Left ventricle myocardium inferior (tissue), 1 donor: ENCODE data around the gene IFNAR2. TPM values are rescaled to one million over a fixed set of nuclear protein-coding genes. Genes with fewer than 3 reads are reported as not detected.
"Not testable (repeated sequence)": the region's sequence is repeated elsewhere in the genome, so short reads cannot be mapped to it uniquely, and the experiment has no call there.

ENCODE experiments used
- DNase-seq: peaks from one replicate; pipeline ENCODE4 v3.0.0-alpha.2; 2020
- H3K27ac ChIP-seq: fragments of 200-600 bp; replicated peaks from 2 replicates; pipeline ENCODE4 v1.8.0; 2021
- H3K27me3 ChIP-seq: fragments of 200-600 bp; 2 replicates; pipeline ENCODE4 v1.8.0; 2021; ENCODE audit warnings: low read depth
- H3K36me3 ChIP-seq: fragments of 200-600 bp; 2 replicates; pipeline ENCODE4 v1.8.0; 2021
- H3K4me1 ChIP-seq: fragments of 200-600 bp; 2 replicates; pipeline ENCODE4 v1.8.0; 2021
- H3K4me3 ChIP-seq: fragments of 200-600 bp; 2 replicates; pipeline ENCODE4 v1.8.0; 2021; ENCODE audit warnings: mild to moderate bottlenecking, moderate library complexity
- H3K9me3 ChIP-seq: fragments of 200-600 bp; replicated peaks from 2 replicates; pipeline ENCODE4 v1.8.0; 2021
- intact Hi-C: fragments of 100-400 bp; cut with micrococcal nuclease; formaldehyde crosslinking; loops from one replicate; pipeline ENCODE4 v1.11.0; 2022
- total RNA-seq: library from RNA; stranded (reverse); fragmentation: NEBNext Ultra II Directional; extraction: Animal tissue kit (Norgen Biotek cat#: 25700); gene quantifications from one replicate; pipeline ENCODE4 v1.2.1, GENCODE V29; 2021
- TF ChIP-seq, protein P1 (sequence below): fragments of 200-600 bp; IDR thresholded peaks from 2 replicates; pipeline ENCODE4 v1.8.0; 2021; ENCODE audit warnings: antibody characterized with exemption, mild to moderate bottlenecking, borderline replicate concordance
- donor health status: DM: no; HTN: yes; CAD: no; lungs with severe emphysema.

IFNAR2 gene
- total RNA-seq, 1 donor from 2014 or later: 9.0 TPM

DNA sequence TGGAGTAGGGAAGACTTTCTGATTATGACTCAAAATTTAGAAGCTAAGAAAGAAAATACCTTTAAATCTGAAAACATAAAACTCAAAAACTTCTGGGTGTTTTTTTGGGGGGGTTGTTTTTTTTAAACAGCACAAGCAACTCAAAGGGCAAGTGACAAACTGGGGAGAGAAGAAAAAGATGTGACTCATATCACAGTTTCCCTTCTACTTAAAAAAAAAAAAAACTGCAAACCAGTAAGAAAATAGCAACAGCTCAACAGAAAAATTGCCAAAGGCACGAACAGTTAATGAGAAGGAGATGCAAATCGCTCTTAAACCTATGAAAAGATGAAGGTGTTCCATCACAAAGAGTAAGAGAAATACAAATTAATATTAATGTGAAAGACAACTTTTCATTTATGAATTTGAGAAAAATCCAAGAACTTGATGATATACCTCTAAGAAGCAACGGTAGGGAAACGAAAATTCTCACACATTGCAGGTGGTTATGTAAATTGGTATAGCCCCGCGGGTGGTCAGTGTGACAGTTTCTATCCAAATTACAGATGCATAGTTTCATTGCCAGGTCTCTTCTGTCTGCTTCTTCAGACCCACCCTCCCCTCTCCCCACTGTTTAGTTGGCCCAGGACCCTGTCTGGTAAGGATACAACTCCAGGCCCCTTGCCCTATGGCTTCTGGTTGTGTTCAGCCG is 9.0 kb downstream of the IFNAR2 start:
- DNase-seq: no peak
- Histone ChIP-seq H3K4me3 (no peak overlapping the region), H3K36me3 (peaks cover 4% of the 10 kb centered on the region), H3K27ac (no peak overlapping the region), H3K4me1 (peaks cover 60% of the 10 kb centered on the region), H3K9me3 (no peaks in the 10 kb centered on the region), H3K27me3 (no peaks in the 10 kb centered on the region)
- intact Hi-C loops: loop anchor here (10.0 kb wide), 1 partner anchor 46 kb away; no protein-coding TSS in a partner anchor
- TF ChIP-seq, protein P1, sequence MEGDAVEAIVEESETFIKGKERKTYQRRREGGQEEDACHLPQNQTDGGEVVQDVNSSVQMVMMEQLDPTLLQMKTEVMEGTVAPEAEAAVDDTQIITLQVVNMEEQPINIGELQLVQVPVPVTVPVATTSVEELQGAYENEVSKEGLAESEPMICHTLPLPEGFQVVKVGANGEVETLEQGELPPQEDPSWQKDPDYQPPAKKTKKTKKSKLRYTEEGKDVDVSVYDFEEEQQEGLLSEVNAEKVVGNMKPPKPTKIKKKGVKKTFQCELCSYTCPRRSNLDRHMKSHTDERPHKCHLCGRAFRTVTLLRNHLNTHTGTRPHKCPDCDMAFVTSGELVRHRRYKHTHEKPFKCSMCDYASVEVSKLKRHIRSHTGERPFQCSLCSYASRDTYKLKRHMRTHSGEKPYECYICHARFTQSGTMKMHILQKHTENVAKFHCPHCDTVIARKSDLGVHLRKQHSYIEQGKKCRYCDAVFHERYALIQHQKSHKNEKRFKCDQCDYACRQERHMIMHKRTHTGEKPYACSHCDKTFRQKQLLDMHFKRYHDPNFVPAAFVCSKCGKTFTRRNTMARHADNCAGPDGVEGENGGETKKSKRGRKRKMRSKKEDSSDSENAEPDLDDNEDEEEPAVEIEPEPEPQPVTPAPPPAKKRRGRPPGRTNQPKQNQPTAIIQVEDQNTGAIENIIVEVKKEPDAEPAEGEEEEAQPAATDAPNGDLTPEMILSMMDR: no peak

DNA sequence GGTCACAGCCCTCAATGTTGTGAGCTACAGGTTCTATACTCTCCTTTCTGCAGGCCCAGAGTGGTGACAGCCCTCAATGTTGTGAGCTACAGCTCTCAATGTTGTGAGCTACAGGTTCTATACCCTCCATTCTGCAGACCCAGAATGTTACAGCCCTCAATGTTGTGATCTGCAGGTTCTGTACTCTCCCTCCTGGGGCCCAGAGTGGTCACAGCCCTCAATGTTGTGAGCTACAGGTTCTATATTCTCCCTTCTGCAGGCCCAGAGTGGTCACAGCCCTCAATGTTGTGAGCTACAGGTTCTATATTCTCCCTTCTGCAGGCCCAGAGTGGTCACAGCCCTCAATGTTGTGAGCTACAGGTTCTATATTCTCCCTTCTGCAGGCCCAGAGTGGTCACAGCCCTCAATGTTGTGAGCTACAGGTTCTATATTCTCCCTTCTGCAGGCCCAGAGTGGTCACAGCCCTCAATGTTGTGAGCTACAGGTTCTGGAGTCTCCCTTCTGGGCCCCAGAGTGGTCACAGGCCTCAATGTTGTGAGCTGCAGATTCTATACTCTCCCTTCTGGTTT is 9.9 kb downstream of the IFNAR2 start:
- not testable (repeated sequence) for H3K27ac ChIP-seq, H3K27me3 ChIP-seq, H3K4me3 ChIP-seq, DNase-seq, H3K9me3 ChIP-seq, H3K36me3 ChIP-seq
- H3K4me1 ChIP-seq: peaks cover 62% of the 10 kb centered on the region
- intact Hi-C loops: loop anchor here (10.0 kb wide), 1 partner anchor 45 kb away; no protein-coding TSS in a partner anchor

DNA sequence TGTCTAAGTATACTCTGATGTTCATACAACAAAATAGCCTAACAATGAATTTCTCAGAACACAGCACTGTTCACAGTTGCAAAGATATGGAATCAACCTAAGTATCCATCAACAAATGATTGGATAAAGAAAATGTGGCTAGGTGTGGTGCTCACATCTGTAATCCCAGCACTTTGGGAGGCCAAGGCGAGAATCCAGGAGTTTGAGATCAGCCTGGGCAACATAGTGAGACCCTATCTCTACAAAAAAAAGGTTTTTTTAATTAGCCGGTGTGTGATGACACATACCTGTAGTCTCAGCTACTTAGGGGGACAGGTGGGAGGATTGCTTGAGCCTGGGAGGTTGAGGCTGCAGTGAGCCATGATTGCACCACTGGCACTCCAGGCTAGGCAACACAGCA is 10.7 kb downstream of the IFNAR2 start:
- no peak overlapping the region for H3K4me3 ChIP-seq
- H3K27me3 ChIP-seq: no peaks in the 10 kb centered on the region
- peaks cover 13% of the 10 kb centered on the region for H3K36me3 ChIP-seq
- H3K9me3 ChIP-seq: no peaks in the 10 kb centered on the region
- H3K27ac ChIP-seq: no peak overlapping the region
- TF ChIP-seq, protein P1: no peak
- H3K4me1 ChIP-seq: peaks cover 65% of the 10 kb centered on the region
- DNase-seq: no peak
- intact Hi-C loops: no loop called here

DNA sequence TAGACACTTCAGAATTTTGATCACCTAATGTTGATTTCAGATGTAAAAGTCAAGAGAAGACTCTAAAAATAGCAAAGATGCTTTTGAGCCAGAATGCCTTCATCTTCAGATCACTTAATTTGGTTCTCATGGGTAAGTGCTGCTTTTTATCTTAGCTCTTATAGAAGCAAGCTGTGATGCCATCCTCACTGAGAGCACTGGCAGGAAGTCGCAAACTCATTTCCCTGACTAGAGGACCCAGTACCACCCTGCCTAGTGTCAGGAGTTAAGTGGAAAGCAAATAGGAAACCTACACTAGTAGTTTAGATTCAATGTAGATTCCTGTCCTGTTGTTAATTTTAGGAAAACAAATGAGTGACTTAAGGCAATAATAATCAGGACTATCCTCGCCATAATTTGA is 12.1 kb downstream of the IFNAR2 start:
- Histone ChIP-seq H3K27me3 (no peaks in the 10 kb centered on the region), H3K27ac (no peak overlapping the region), H3K4me3 (no peak overlapping the region), H3K9me3 (no peaks in the 10 kb centered on the region), H3K36me3 (peaks cover 28% of the 10 kb centered on the region), H3K4me1 (peaks cover 66% of the 10 kb centered on the region)
- intact Hi-C loops: no loop called here
- no peak for DNase-seq
- TF ChIP-seq, protein P1: no peak

DNA sequence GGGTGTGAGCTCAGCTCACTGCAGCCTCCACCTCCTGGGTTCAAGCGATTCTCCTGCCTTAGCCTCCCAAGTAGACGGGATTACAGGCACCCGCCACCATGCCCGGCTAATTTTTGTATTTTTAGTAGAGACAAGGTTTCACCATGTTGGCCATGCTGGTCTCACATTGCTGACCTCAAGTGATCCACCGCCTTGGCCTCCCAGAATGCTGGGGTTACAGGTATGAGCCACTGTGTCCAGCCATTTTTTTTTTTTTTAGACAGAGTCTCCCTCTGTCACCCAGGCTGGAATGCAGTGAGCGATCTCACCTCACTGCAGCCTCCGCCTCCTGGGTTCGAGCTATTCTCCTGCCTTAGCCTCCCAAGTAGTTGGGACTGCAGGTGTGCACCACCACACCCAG is 13.1 kb downstream of the IFNAR2 start:
- Histone ChIP-seq H3K36me3 (peaks cover 38% of the 10 kb centered on the region), H3K4me1 (peaks cover 70% of the 10 kb centered on the region)
- H3K27ac ChIP-seq, H3K9me3 ChIP-seq, intact Hi-C loops, DNase-seq, H3K27me3 ChIP-seq, H3K4me3 ChIP-seq: not testable (repeated sequence)

DNA sequence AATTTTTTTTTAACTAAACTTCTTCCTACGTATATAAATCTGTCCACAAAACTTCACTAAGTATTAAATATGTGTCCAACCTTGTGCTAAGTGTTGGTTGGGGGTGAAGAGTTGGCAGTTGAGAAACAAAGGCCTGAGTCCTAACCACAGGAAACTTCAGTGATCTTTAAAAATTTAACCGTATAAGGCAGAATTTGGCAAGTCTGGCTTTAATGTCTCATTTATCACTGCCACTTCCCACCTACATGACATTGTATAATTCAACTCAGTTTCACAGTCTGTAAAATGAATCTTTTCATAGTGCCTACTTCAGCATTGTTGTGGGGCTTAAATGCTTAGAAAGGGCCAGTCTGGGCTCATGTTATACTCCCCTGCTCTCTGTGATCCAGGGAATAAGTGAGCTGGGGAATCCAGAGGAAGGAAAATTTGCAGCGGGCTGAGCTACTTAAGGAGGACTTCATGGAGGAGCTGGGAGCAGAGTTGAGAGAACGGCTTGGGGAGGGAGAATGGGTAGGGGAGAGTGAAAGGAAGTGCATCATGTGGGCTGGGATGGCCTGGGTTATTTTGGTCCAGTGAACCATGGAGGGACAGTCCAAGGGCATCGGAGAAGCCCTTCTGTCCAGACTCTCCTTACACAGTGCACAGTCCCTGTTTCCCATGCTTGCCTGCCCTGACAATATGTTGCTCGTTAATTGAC is 14.5 kb downstream of the IFNAR2 start:
- Histone ChIP-seq H3K4me1 (peaks cover 63% of the 10 kb centered on the region), H3K9me3 (no peaks in the 10 kb centered on the region), H3K36me3 (peaks cover 51% of the 10 kb centered on the region), H3K27ac (peak overlapping the region; percentile 70), H3K4me3 (no peak overlapping the region), H3K27me3 (no peaks in the 10 kb centered on the region)
- intact Hi-C loops: no loop called here
- TF ChIP-seq, protein P1: no peak
- DNase-seq: no peak
